ENCODE data around the gene VMP1. TPM values are rescaled to one million over a fixed set of nuclear protein-coding genes. Genes with fewer than 3 reads are reported as not detected.
A peak's percentile ranks its signal among the peaks of the same experiment; 100 is the strongest.

VMP1 gene
- total and polyA plus RNA-seq, 2 of the 13 experiments (the other 11 are each of a cell fraction or from before 2014, with no cell fraction given) = 186 to 271 TPM

- TF ChIP-seq, protein P1, sequence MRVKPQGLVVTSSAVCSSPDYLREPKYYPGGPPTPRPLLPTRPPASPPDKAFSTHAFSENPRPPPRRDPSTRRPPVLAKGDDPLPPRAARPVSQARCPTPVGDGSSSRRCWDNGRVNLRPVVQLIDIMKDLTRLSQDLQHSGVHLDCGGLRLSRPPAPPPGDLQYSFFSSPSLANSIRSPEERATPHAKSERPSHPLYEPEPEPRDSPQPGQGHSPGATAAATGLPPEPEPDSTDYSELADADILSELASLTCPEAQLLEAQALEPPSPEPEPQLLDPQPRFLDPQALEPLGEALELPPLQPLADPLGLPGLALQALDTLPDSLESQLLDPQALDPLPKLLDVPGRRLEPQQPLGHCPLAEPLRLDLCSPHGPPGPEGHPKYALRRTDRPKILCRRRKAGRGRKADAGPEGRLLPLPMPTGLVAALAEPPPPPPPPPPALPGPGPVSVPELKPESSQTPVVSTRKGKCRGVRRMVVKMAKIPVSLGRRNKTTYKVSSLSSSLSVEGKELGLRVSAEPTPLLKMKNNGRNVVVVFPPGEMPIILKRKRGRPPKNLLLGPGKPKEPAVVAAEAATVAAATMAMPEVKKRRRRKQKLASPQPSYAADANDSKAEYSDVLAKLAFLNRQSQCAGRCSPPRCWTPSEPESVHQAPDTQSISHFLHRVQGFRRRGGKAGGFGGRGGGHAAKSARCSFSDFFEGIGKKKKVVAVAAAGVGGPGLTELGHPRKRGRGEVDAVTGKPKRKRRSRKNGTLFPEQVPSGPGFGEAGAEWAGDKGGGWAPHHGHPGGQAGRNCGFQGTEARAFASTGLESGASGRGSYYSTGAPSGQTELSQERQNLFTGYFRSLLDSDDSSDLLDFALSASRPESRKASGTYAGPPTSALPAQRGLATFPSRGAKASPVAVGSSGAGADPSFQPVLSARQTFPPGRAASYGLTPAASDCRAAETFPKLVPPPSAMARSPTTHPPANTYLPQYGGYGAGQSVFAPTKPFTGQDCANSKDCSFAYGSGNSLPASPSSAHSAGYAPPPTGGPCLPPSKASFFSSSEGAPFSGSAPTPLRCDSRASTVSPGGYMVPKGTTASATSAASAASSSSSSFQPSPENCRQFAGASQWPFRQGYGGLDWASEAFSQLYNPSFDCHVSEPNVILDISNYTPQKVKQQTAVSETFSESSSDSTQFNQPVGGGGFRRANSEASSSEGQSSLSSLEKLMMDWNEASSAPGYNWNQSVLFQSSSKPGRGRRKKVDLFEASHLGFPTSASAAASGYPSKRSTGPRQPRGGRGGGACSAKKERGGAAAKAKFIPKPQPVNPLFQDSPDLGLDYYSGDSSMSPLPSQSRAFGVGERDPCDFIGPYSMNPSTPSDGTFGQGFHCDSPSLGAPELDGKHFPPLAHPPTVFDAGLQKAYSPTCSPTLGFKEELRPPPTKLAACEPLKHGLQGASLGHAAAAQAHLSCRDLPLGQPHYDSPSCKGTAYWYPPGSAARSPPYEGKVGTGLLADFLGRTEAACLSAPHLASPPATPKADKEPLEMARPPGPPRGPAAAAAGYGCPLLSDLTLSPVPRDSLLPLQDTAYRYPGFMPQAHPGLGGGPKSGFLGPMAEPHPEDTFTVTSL (CRISPR knock-in tag; IDR thresholded peaks at IDR 0.05; ENCODE audit: borderline replicate concordance) = peak; percentile 91
- TF ChIP-seq ZNF75D (CRISPR knock-in tag; IDR thresholded peaks at IDR 0.05; ENCODE audit: borderline replicate concordance) (no peak), ZNF142 (CRISPR knock-in tag; IDR thresholded peaks at IDR 0.05) (peak; percentile 42; the same call in 1 of the 2 replicates), ZNF441 (CRISPR knock-in tag; IDR thresholded peaks at IDR 0.05; ENCODE audit: borderline replicate concordance) (peak; percentile 71; the same call in 1 of the 2 replicates), DPF2 (CRISPR knock-in tag; IDR thresholded peaks at IDR 0.05; ENCODE audit: borderline replicate concordance, low read depth) (peak; percentile 86), RFX1 (IDR thresholded peaks at IDR 0.05) (no peak), TEAD2 (CRISPR knock-in tag; IDR thresholded peaks at IDR 0.05) (no peak), POLR2G (IDR thresholded peaks at IDR 0.05; ENCODE audit: low read depth, low read length) (peak; percentile 60), BORCS8-MEF2B (CRISPR knock-in tag; IDR thresholded peaks at IDR 0.05) (peak; percentile 70), ZNF567 (CRISPR knock-in tag; IDR thresholded peaks at IDR 0.05; ENCODE audit: borderline replicate concordance) (peak; percentile 80; the same call in 1 of the 2 replicates), ZNF878 (CRISPR knock-in tag; IDR thresholded peaks at IDR 0.05) (peak; percentile 97), RFXANK (CRISPR knock-in tag; IDR thresholded peaks at IDR 0.05) (0 out of 2 replicates have a peak, but pooled peaks have one; percentile 70), MAFK (conservative IDR thresholded peaks at IDR 0.05 in 1 of 2, IDR thresholded peaks at IDR 0.05 in 1 of 2; ENCODE audit: low read length in 2 of 2) (peak; percentile 54 to 93; a peak in 3 of 4 replicates), ZNF143 (CRISPR knock-in tag; IDR thresholded peaks at IDR 0.05) (no peak), SIN3B (IDR thresholded peaks at IDR 0.05; ENCODE audit: low read length) (no peak), ELF4 (CRISPR knock-in tag; IDR thresholded peaks at IDR 0.05; ENCODE audit: borderline replicate concordance) (peak; percentile 52; the same call in 1 of the 2 replicates), GFI1 (CRISPR knock-in tag; IDR thresholded peaks at IDR 0.05; ENCODE audit: borderline replicate concordance) (peak; percentile 76; the same call in 1 of the 2 replicates)
- TF ChIP-seq, protein P2, sequence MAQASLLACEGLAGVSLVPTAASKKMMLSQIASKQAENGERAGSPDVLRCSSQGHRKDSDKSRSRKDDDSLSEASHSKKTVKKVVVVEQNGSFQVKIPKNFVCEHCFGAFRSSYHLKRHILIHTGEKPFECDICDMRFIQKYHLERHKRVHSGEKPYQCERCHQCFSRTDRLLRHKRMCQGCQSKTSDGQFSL (CRISPR knock-in tag; IDR thresholded peaks at IDR 0.05) = no peak; the same call in 1 of the 2 replicates
These were observed 145.9 kb downstream of the VMP1 start (continued) for GRCh38 chr17:59853168-59853918.
